Hepatic stellate cell (primary cell): ENCODE data around the gene LENG8.
"Not testable (repeated sequence)": the region's sequence is repeated elsewhere in the genome, so short reads cannot be mapped to it uniquely, and the experiment has no call there.

Source experiments
- DNase-seq: peaks from one replicate; pipeline ENCODE4 v3.0.0; 2011; ENCODE audit warnings: low spot score

Gene LENG8

GRCh38 chr19:54484451-54484850 lies 35.5 kb downstream of the LENG8 start:
- DNase-seq = no peak

- DNase-seq = no peak
Measured at GRCh38 chr19:54485851-54486250, 36.9 kb downstream of the LENG8 start.

GRCh38 chr19:54489341-54489740 lies 40.3 kb downstream of the LENG8 start:
- DNase-seq = no peak

GRCh38 chr19:54489766-54490165 lies 40.8 kb downstream of the LENG8 start:
- DNase-seq = no peak

- DNase-seq = no peak
Measured at GRCh38 chr19:54492568-54492967, 43.6 kb downstream of the LENG8 start.

GRCh38 chr19:54493056-54493455 lies 44.1 kb downstream of the LENG8 start:
- DNase-seq = not testable (repeated sequence)

GRCh38 chr19:54493967-54494585 lies 45.1 kb downstream of the LENG8 start:
- DNase-seq = no peak

- not testable (repeated sequence) for DNase-seq
Measured at GRCh38 chr19:54495284-54495683, 46.3 kb downstream of the LENG8 start.

GRCh38 chr19:54497747-54498450 lies 48.9 kb downstream of the LENG8 start:
- not testable (repeated sequence) for DNase-seq

- not testable (repeated sequence) for DNase-seq
Measured at GRCh38 chr19:54498451-54498772, 49.4 kb downstream of the LENG8 start.

- no peak for DNase-seq
Measured at GRCh38 chr19:54502518-54503048, 53.6 kb downstream of the LENG8 start, which contains the start of gene LAIR2. TSS of gene LAIR2 (plus strand) at chr19:54502831. CDS start at chr19:54502919, 88 bp downstream.

GRCh38 chr19:54505542-54505941 lies 56.5 kb downstream of the LENG8 start:
- not testable (repeated sequence) for DNase-seq

- no peak for DNase-seq
Measured at GRCh38 chr19:54506079-54506478, 57.1 kb downstream of the LENG8 start.

- DNase-seq = not testable (repeated sequence)
Measured at GRCh38 chr19:54507038-54507717, 58.2 kb downstream of the LENG8 start.

- no peak for DNase-seq
Measured at GRCh38 chr19:54507824-54508223, 58.8 kb downstream of the LENG8 start.

- DNase-seq = not testable (repeated sequence)
Measured at GRCh38 chr19:54508487-54508886, 59.5 kb downstream of the LENG8 start.

GRCh38 chr19:54509200-54509940 lies 60.4 kb downstream of the LENG8 start:
- DNase-seq = not testable (repeated sequence)
